ENCODE measurements around the gene MSRB2. TPM values are rescaled to one million over a fixed set of nuclear protein-coding genes. Genes with fewer than 3 reads are reported as not detected.

The MSRB2 gene
- total and polyA plus RNA-seq, 2 experiments from 2014 or later: 9.5 to 34.6 TPM

GRCh38 chr10:23100331-23101030 lies 5.1 kb downstream of the MSRB2 start:
- peaks cover 28% of the 10 kb centered on the region; the same call in 2 of the 3 replicates for H3K4me1 Mint-ChIP-seq
- ATAC-seq (no peak), DNase-seq (ENCODE audit: low spot score) (no peak)
- Histone ChIP-seq H3K4me1 (ENCODE audit: insufficient read depth) (peaks cover 30% of the 10 kb centered on the region), H3K27me3 (ENCODE audit: insufficient read depth) (no peaks in the 10 kb centered on the region), H3F3A (replicated peaks; ENCODE audit: low read depth) (no peaks in the 10 kb centered on the region), H2AFZ (no peak overlapping the region), H3K9me2 (ENCODE audit: insufficient read depth) (no peaks in the 10 kb centered on the region), H3K4me3 (no peak overlapping the region), H3K27ac (ENCODE audit: low read depth) (no peak overlapping the region), H3K4me2 (peak overlapping the region; percentile 56), H4K20me1 (replicated peaks; ENCODE audit: insufficient read depth) (no peaks in the 10 kb centered on the region), H3K36me3 (ENCODE audit: insufficient read depth) (no peaks in the 10 kb centered on the region), H3K79me2 (replicated peaks; ENCODE audit: insufficient read depth) (no peaks in the 10 kb centered on the region; the same call in 1 of the 2 replicates)
- H3K9me3 Mint-ChIP-seq: peaks cover 7% of the 10 kb centered on the region; the same call in 2 of the 3 replicates
- peaks cover 6% of the 10 kb centered on the region for H3K27me3 Mint-ChIP-seq (ENCODE audit: insufficient read depth, low read depth, poor library complexity)
- H3K27ac Mint-ChIP-seq: no peak overlapping the region
- no peak overlapping the region for H3K4me3 Mint-ChIP-seq
- peaks cover 9% of the 10 kb centered on the region; the same call in 2 of the 3 replicates for H3K36me3 Mint-ChIP-seq (ENCODE audit: low read depth)
- no peak for TF ChIP-seq ZNF114 (CRISPR knock-in tag; IDR thresholded peaks at IDR 0.05)
- no peak for TF ChIP-seq EZH2phosphoT487 (IDR thresholded peaks at IDR 0.05; ENCODE audit: unreplicated experiment)
- TF ChIP-seq EZH2 (IDR thresholded peaks at IDR 0.05; ENCODE audit: low read depth, unreplicated experiment): no peak
- TF ChIP-seq, protein P1, sequence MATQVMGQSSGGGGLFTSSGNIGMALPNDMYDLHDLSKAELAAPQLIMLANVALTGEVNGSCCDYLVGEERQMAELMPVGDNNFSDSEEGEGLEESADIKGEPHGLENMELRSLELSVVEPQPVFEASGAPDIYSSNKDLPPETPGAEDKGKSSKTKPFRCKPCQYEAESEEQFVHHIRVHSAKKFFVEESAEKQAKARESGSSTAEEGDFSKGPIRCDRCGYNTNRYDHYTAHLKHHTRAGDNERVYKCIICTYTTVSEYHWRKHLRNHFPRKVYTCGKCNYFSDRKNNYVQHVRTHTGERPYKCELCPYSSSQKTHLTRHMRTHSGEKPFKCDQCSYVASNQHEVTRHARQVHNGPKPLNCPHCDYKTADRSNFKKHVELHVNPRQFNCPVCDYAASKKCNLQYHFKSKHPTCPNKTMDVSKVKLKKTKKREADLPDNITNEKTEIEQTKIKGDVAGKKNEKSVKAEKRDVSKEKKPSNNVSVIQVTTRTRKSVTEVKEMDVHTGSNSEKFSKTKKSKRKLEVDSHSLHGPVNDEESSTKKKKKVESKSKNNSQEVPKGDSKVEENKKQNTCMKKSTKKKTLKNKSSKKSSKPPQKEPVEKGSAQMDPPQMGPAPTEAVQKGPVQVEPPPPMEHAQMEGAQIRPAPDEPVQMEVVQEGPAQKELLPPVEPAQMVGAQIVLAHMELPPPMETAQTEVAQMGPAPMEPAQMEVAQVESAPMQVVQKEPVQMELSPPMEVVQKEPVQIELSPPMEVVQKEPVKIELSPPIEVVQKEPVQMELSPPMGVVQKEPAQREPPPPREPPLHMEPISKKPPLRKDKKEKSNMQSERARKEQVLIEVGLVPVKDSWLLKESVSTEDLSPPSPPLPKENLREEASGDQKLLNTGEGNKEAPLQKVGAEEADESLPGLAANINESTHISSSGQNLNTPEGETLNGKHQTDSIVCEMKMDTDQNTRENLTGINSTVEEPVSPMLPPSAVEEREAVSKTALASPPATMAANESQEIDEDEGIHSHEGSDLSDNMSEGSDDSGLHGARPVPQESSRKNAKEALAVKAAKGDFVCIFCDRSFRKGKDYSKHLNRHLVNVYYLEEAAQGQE (IDR thresholded peaks at IDR 0.05; ENCODE audit: unreplicated experiment): no peak
- TF ChIP-seq CREB1 (CRISPR knock-in tag; IDR thresholded peaks at IDR 0.05; ENCODE audit: low read depth): no peak
- no peak for TF ChIP-seq NANOG (IDR thresholded peaks at IDR 0.05; ENCODE audit: borderline replicate concordance)
- no peak for TF ChIP-seq ZNF331 (CRISPR knock-in tag; IDR thresholded peaks at IDR 0.05; ENCODE audit: low read depth)
- no peak for TF ChIP-seq STAT1 (IDR thresholded peaks at IDR 0.05; ENCODE audit: unreplicated experiment)
- TF ChIP-seq JUNB (IDR thresholded peaks at IDR 0.05; ENCODE audit: unreplicated experiment): no peak
- TF ChIP-seq, protein P2, sequence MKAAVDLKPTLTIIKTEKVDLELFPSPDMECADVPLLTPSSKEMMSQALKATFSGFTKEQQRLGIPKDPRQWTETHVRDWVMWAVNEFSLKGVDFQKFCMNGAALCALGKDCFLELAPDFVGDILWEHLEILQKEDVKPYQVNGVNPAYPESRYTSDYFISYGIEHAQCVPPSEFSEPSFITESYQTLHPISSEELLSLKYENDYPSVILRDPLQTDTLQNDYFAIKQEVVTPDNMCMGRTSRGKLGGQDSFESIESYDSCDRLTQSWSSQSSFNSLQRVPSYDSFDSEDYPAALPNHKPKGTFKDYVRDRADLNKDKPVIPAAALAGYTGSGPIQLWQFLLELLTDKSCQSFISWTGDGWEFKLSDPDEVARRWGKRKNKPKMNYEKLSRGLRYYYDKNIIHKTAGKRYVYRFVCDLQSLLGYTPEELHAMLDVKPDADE (IDR thresholded peaks at IDR 0.05): no peak
- TF ChIP-seq POLR2AphosphoS5 (IDR thresholded peaks at IDR 0.05; ENCODE audit: low read depth): no peak
- TF ChIP-seq ZNF462 (CRISPR knock-in tag; IDR thresholded peaks at IDR 0.05): no peak
- no peak for TF ChIP-seq CTCF (conservative IDR thresholded peaks at IDR 0.05; ENCODE audit: low read depth in 2 of 2)
